ENCODE data around the gene SLC6A15.

DNA sequence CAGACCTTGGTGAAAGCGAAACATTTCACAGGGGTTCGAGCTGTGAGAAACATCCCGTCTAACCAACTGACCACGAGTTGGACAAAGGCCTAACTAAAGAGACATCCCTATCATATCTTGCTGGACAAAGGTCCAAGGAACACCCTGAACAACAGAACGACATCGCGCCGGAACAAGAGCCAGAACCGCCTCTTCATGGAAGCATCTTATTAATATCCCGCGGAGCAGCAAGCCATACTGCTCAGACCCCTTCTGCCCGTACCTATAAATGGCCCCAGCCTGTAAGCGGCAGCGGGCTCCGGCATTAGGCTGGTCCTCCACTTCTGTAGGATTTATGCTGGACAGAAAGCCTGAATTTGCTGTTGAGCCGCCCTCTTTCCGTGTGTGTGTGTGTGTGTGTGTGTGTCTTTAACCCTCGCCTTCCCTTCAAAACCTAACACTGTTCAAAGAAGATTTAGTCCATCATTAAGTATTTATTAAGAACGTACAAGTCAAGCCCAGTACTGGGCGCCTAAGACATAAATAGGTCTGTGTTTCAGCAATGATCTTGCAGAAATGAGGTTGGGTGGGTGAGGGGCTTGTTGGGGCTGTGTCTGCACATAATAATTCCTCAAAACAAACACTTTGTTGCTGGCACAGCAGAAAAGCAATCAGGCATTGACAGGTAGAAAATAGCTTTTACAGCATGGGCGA lies 1.9 kb downstream of the SLC6A15 start:
- no peak for TF ChIP-seq ATF7 (IDR thresholded peaks at IDR 0.05)
- TF ChIP-seq ATF7 (CRISPR knock-in tag; IDR thresholded peaks at IDR 0.05): no peak
- TF ChIP-seq, protein P1, sequence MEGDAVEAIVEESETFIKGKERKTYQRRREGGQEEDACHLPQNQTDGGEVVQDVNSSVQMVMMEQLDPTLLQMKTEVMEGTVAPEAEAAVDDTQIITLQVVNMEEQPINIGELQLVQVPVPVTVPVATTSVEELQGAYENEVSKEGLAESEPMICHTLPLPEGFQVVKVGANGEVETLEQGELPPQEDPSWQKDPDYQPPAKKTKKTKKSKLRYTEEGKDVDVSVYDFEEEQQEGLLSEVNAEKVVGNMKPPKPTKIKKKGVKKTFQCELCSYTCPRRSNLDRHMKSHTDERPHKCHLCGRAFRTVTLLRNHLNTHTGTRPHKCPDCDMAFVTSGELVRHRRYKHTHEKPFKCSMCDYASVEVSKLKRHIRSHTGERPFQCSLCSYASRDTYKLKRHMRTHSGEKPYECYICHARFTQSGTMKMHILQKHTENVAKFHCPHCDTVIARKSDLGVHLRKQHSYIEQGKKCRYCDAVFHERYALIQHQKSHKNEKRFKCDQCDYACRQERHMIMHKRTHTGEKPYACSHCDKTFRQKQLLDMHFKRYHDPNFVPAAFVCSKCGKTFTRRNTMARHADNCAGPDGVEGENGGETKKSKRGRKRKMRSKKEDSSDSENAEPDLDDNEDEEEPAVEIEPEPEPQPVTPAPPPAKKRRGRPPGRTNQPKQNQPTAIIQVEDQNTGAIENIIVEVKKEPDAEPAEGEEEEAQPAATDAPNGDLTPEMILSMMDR (CRISPR knock-in tag; IDR thresholded peaks at IDR 0.05): no peak
- no peak for TF ChIP-seq GTF2F1 (IDR thresholded peaks at IDR 0.05; ENCODE audit: low read length)
- no peak for TF ChIP-seq PCBP1 (IDR thresholded peaks at IDR 0.05; ENCODE audit: borderline replicate concordance, low read depth, low read length)
- TF ChIP-seq MEIS1 (CRISPR knock-in tag; IDR thresholded peaks at IDR 0.05; ENCODE audit: borderline replicate concordance): no peak
- no peak for TF ChIP-seq NR1H2 (CRISPR knock-in tag; IDR thresholded peaks at IDR 0.05; ENCODE audit: borderline replicate concordance, low read depth)
- TF ChIP-seq ZNF30 (CRISPR knock-in tag; IDR thresholded peaks at IDR 0.05): no peak
- TF ChIP-seq TAF1 (CRISPR knock-in tag; IDR thresholded peaks at IDR 0.05): no peak
